RPMI7951 (cell line): ENCODE measurements around the gene BEND6. TPM values are rescaled to one million over a fixed set of nuclear protein-coding genes. Genes with fewer than 3 reads are reported as not detected.

Experiments used
- DNase-seq: peaks from one replicate; pipeline ENCODE4 v3.0.0-alpha.2; 2012; ENCODE audit warnings: low read depth
- total RNA-seq: library from RNA; depleted of rRNA; stranded (reverse); fragments of >200 nt; shearing (Covaris generic); gene quantifications from 2 replicates; pipeline ENCODE4 v1.2.3, GENCODE V29; 2014; rRNA removed

Gene BEND6, protein sequence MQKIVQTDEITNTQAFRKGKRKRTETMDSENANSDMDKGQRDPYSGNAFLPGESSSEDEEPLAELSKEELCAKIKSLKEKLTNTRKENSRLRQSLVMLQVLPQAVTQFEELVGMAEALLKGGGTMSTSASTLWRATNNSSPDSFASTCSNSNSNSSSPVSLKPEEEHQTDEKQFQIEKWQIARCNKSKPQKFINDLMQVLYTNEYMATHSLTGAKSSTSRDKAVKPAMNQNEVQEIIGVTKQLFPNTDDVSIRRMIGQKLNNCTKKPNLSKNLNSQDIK
- 21.6 and 24.6 TPM in 2 replicates for total RNA-seq

- peak; percentile 88 for DNase-seq
Measured at GRCh38 chr6:56954403-56955170, at the start of gene BEND6. TSS of gene BEND6 (plus strand) at chr6:56955107. CDS start at chr6:56981811, 26,704 bp downstream.

- DNase-seq, result no peak
Measured at GRCh38 chr6:56905378-56905777, 49.5 kb upstream of the BEND6 start.

DNA sequence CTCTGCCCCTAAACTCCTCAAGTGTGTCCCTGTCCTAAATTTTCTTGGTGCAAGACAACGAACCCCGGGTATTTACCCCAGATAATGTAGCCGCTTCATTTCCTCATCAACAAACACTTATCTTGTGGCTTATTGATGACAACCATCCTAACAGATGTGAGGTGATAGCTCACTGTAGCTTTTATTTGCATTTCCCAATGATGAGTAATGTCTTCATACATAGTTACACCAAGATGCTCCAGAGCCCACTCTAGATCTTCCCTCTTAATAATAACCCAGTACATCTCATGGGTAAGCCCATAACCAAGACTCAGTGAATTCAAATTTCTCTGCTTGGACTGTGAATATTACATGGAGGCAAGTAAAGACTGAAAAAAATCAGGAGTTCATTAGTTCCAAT lies 48.2 kb upstream of the BEND6 start:
- DNase-seq, result peak; percentile 55

DNA sequence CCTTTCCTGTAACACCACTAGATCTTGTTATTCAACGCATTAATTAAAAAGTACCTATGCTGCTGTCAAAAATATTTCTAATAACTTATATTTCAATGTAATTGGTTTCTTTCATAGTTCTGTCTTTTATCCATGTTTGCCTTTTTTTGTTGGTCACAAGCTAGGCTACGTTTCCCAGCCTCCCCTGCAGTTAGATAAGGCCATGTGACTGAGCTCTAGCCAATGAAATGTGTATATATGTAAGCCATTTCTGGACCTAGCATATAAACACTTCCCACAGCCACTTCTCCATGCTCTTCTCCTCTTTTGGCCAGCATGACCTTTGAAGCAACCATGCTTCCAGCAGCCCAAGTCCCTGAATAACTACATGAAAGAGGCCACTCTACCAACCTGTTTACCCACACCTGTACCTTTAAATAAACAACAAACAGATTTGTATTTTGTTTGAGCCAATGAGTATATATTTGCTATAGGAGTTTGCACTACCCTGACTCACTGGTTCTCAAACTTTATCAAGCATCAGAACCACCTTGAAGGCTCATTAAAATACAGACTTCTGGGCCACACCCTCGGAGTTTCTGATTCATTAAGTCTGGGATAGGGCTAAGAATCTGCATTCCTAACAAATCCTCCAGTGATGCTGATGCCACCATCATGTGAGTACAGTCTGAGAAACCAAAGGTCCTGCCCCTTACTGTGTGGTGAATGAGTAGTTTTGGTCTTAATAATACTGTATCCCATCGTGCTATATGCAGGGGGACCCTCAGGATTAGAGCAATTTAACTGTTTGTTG lies 45.6 kb upstream of the BEND6 start:
- DNase-seq, result peak; percentile 26

DNA sequence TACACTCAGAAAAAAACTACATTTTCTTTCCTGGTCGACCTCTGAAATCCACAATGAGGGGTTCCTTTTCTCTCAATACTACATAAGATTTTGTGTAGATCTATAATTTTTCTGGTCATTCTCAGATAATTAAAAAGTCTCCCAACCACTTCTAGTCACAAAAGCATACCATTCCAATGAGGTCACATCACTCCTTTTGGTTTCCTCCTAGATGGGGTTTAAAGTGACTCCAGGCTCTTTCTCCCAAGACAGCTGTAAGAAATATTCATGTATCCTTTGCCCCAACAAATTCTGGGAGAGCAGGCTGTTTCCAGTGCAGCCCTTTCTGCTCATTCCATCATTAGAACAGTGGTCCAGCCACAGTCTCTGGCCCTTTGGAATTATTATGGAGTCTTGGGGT lies 43.1 kb upstream of the BEND6 start:
- peak; percentile 90 for DNase-seq

- peak; percentile 80 for DNase-seq
Measured at GRCh38 chr6:56913285-56914074, 41.4 kb upstream of the BEND6 start.

DNA sequence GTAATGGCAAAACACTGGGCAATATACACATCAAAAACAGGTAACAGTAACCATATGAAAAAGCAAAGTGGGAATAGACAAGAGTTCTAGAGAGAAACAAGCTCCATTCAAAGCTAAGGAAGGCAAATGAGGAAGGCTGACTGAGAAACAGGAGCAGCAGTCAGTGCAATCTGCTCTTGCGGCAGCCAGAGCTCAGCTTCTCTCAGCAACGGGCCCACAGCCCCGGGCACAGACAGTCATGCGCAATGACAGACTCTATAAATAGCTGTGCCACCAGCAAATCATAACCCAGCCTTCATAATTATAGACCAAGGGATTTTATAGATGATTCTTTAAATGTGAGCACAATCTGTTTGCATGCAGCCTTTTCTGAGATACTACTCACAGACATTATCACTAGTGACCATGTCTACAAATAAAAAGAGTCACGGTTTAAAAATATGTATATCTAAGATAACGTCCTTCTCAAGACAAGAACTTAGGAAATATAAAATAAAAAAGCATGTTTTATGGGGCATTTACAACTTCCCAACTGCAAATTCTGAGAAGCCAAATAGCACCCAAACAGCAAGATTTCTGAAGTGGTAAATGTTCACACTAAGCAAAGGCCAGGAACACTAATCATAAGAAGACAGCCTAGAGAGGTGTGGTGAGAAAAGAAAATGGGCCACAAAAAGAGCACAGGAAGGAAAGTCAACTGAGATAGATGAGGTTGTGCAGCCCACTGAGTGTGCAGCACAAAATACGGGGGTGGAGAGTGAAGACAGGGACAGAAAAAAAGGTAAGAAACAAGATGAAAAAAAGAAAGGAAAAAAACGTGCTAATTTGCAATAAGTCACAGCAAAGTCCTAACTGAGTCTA lies 39.9 kb upstream of the BEND6 start:
- peak; percentile 81 for DNase-seq

- DNase-seq, result no peak
Measured at GRCh38 chr6:56915832-56916231, 39.1 kb upstream of the BEND6 start.

DNA sequence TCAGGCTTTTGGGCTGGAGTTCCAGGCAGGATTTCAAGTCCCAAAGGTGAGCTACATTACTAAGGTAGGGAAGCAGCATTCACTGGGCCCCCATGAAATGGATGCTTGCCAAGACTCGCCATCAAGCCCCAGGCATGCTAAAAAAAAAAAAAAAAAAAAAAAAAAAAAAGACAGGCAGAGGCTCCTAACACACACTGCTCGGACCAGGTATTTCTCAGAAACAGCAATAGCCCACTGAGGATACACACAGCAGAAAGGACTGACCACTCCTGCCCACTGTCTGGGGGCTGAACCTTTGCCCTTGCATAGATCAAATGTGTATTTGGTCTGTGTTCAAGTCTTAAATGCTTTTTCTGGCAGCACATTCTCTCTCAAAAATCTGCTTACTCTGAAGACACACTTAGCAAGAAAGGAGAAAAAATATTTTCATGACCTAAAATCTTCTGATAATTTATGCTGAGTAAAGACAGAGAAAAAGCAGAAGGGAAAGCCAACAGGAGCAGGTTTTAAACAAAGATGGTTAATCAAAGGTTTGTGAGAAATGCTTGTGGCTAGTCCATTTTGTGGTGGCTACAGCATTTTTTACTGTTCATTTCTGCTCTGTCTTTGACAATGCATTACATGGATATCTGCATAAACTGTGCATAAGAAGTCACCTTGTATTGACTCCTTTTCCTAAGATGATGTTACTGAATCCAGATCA lies 37.9 kb upstream of the BEND6 start:
- no peak for DNase-seq

GRCh38 chr6:56922645-56923044 lies 32.3 kb upstream of the BEND6 start:
- DNase-seq, result no peak

DNA sequence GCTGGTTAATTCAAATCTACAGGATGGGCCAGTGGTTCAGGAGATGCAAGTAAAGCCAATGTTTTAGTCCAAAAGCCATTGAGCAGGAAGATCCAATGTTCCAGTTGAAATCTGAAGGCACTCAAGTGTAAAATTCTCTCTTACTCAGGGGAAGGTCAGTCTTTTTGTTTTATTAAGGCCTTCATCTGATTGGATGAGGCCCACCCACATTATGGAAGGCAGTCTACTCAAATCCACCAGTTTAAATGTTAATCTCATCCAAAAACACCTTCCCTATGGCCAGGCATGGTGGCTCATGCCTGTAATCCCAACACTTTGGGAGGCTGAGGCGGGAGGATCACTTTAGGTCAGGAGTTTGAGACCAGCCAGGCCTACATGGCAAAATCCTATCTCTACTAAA lies 31.3 kb upstream of the BEND6 start:
- DNase-seq, result no peak

GRCh38 chr6:56927538-56928453 lies 27.1 kb upstream of the BEND6 start:
- no peak for DNase-seq

DNA sequence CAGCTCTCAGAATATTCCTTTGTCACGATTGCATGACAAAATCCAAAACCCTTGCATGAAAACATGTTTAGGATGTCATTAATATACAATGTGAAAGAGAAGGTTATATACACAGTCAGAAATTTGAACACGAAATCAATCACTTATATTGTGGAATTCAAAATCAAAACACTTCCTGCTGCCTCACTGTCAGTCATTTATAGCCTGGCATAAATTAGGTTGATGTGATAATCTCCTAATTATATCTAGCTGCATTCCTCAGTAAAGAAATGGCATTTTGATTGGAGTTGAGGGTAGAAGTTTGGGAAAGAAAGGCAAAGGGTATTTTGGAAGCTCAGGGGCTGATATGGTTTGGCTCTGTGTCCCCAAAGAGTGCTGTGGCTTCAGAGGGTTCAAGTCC lies 24.1 kb upstream of the BEND6 start:
- DNase-seq, result no peak

DNA sequence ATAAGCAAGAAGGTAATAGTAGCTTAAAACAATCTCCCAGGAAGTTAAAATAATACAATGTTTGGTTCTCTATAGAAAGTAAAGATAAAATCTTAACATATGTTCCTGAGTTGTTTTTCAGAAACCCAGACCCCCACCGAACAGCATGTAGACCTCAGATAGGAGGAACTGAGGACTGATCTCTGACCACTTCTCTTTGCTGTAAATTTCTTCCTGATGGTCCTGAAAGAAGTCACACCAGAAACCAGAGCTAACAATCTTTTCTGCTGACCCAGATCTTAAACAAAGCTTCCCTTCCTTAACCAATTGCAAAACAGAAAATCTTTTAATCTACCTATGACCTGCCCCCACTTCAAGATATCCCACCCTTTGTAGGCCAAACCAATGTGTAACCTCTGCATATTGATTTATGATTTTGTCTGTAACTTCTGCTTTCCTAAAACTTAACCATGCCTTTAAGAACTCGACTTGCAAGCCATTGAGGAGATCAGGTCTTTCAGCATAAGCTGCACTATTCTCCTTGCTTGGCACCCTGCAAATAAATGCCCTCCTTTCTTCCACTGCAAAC lies 21.9 kb upstream of the BEND6 start:
- DNase-seq, result no peak

- DNase-seq, result no peak
Measured at GRCh38 chr6:56933650-56934049, 21.3 kb upstream of the BEND6 start.

- no peak for DNase-seq
Measured at GRCh38 chr6:56934876-56935275, 20.0 kb upstream of the BEND6 start.

GRCh38 chr6:56936466-56936865 lies 18.4 kb upstream of the BEND6 start:
- DNase-seq, result no peak

DNA sequence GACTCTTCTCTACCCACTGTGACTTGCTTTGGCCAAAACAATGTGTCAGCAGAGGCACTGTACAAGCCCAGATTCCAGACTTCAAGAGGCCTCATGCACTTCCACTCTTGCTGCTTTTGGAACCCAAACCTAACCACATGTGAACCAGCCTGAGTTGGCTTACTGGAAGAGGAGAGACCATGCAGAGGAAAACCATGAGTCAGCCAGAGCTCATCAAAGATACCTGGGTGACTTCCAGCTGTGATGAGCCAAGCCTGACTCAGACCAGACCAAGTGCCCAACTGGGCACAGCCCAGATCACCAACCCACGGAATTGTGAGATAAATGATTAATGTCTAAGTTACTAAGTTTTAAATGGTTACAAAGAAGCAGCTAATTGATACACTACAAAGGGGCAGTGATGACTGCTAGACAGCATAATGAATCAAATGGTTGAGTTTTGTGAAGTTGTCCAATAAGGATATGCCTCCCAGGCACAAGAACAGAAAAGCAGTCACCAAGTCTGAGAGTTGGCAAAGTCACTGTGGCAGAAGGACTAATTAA lies 16.2 kb upstream of the BEND6 start:
- peak; percentile 100 for DNase-seq
